Measurements from ENCODE around the gene TMEM11.
"Not testable (repeated sequence)": the region's sequence is repeated elsewhere in the genome, so short reads cannot be mapped to it uniquely, and the experiment has no call there.

TMEM11 gene

GRCh38 chr17:21210411-21211076, 3.4 kb downstream of the TMEM11 start:
- no peak for DNase-seq

- DNase-seq = no peak
These were observed 4.3 kb downstream of the TMEM11 start for GRCh38 chr17:21209511-21210175.

- no peak for DNase-seq
These were observed 5.6 kb downstream of the TMEM11 start for GRCh38 chr17:21208352-21208751.

- no peak for DNase-seq
These were observed 9.0 kb downstream of the TMEM11 start for GRCh38 chr17:21204935-21205334.

GRCh38 chr17:21202512-21202911, 11.4 kb downstream of the TMEM11 start:
- no peak for DNase-seq

GRCh38 chr17:21201874-21202273, 12.1 kb downstream of the TMEM11 start:
- no peak for DNase-seq

GRCh38 chr17:21201298-21201595, 12.7 kb downstream of the TMEM11 start:
- no peak for DNase-seq

GRCh38 chr17:21200590-21201297, 13.2 kb downstream of the TMEM11 start:
- DNase-seq = no peak

GRCh38 chr17:21199856-21200255, 14.1 kb downstream of the TMEM11 start:
- no peak for DNase-seq

- no peak for DNase-seq
These were observed 14.7 kb downstream of the TMEM11 start for GRCh38 chr17:21199311-21199710.

GRCh38 chr17:21198411-21198810, 15.6 kb downstream of the TMEM11 start:
- no peak for DNase-seq

GRCh38 chr17:21196126-21196525, 17.8 kb downstream of the TMEM11 start:
- DNase-seq = no peak

- DNase-seq = no peak
These were observed 19.3 kb downstream of the TMEM11 start for GRCh38 chr17:21194703-21195102.

- no peak for DNase-seq
These were observed 19.7 kb downstream of the TMEM11 start for GRCh38 chr17:21194226-21194625.

GRCh38 chr17:21193031-21193430, 20.9 kb downstream of the TMEM11 start:
- DNase-seq = no peak

GRCh38 chr17:21192414-21192813, 21.5 kb downstream of the TMEM11 start:
- not testable (repeated sequence) for DNase-seq

GRCh38 chr17:21191698-21192097, 22.3 kb downstream of the TMEM11 start:
- DNase-seq = no peak

GRCh38 chr17:21190078-21190477, 23.9 kb downstream of the TMEM11 start:
- no peak for DNase-seq

GRCh38 chr17:21189361-21189760, 24.6 kb downstream of the TMEM11 start:
- no peak for DNase-seq

GRCh38 chr17:21186399-21187187, 27.4 kb downstream of the TMEM11 start:
- no peak for DNase-seq

- DNase-seq = no peak
These were observed 28.9 kb downstream of the TMEM11 start for GRCh38 chr17:21185061-21185460.

- no peak for DNase-seq
These were observed 29.4 kb downstream of the TMEM11 start for GRCh38 chr17:21184570-21184969.

GRCh38 chr17:21183468-21183867, 30.5 kb downstream of the TMEM11 start:
- DNase-seq = no peak

Data from activated naive CD4-positive, alpha-beta T cell (primary cell).